H9 (cell line): ENCODE data around the gene FHIT. TPM values are rescaled to one million over a fixed set of nuclear protein-coding genes. Genes with fewer than 3 reads are reported as not detected.

Experiments used
- DNase-seq: peaks from one replicate; pipeline ENCODE4 v3.0.0-alpha.2; 2017
- H2AFZ ChIP-seq: one replicate; pipeline ENCODE4 v1.6.1; 2013; ENCODE audit warnings: mild to moderate bottlenecking, low read length, control low read depth, moderate library complexity
- H2AK5ac ChIP-seq: 2 replicates; pipeline ENCODE4 v1.6.1; 2013; ENCODE audit warnings: low read length, control low read depth, mixed read lengths; ENCODE audit not compliant: insufficient read length
- H2BK120ac ChIP-seq: one replicate; pipeline ENCODE4 v1.6.1; 2013; ENCODE audit warnings: low read depth, mild to moderate bottlenecking, low read length, control low read depth, inconsistent platforms; ENCODE audit not compliant: poor library complexity, severe bottlenecking
- H2BK12ac ChIP-seq: 2 replicates; pipeline ENCODE4 v1.6.1; 2013; ENCODE audit warnings: low read length, control low read depth, mixed read lengths, low read depth; ENCODE audit not compliant: insufficient read length
- H2BK15ac ChIP-seq: 2 replicates; pipeline ENCODE4 v1.6.1; 2013; ENCODE audit warnings: low read depth, low read length, control low read depth
- H2BK20ac ChIP-seq: one replicate; pipeline ENCODE4 v1.6.1; 2013; ENCODE audit warnings: low read depth, mild to moderate bottlenecking, low read length, control low read depth, inconsistent platforms; ENCODE audit not compliant: poor library complexity, severe bottlenecking
- H2BK5ac ChIP-seq: 2 replicates; pipeline ENCODE4 v1.6.1; 2013; ENCODE audit warnings: low read length, control low read depth, mixed read lengths; ENCODE audit not compliant: insufficient read length
- H3K14ac ChIP-seq: 2 replicates; pipeline ENCODE4 v1.6.1; 2013; ENCODE audit warnings: low read length, control low read depth; ENCODE audit not compliant: insufficient read depth
- H3K18ac ChIP-seq: 2 replicates; pipeline ENCODE4 v1.6.1; 2013; ENCODE audit warnings: low read depth, mild to moderate bottlenecking, mixed read lengths, low read length, control low read depth; ENCODE audit not compliant: insufficient read length
- H3K23ac ChIP-seq: 2 replicates; pipeline ENCODE4 v1.6.1; 2013; ENCODE audit warnings: low read length, control low read depth, mixed read lengths, low read depth; ENCODE audit not compliant: insufficient read length
- H3K23me2 ChIP-seq: 2 replicates; pipeline ENCODE4 v1.6.1; 2013; ENCODE audit warnings: low read depth, mild to moderate bottlenecking, mixed read lengths, low read length, control low read depth; ENCODE audit not compliant: insufficient read length, poor library complexity, severe bottlenecking
- H3K27ac ChIP-seq: 2 replicates; pipeline ENCODE4 v1.5.1; 2013; ENCODE audit warnings: low read length, control low read depth, mixed read lengths, low read depth; ENCODE audit not compliant: insufficient read length
- H3K27me3 ChIP-seq: 2 replicates; pipeline ENCODE4 v1.6.1; 2013; ENCODE audit warnings: low read length, control low read depth, inconsistent platforms; ENCODE audit not compliant: insufficient read depth
- H3K4ac ChIP-seq: 2 replicates; pipeline ENCODE4 v1.6.1; 2013; ENCODE audit warnings: low read depth, mild to moderate bottlenecking, control low read depth, inconsistent platforms, low read length, moderate library complexity
- H3K4me1 ChIP-seq: 2 replicates; pipeline ENCODE4 v1.6.1; 2013; ENCODE audit warnings: low read length, control low read depth, inconsistent platforms; ENCODE audit not compliant: insufficient read depth
- H3K4me2 ChIP-seq: 2 replicates; pipeline ENCODE4 v1.6.1; 2013; ENCODE audit warnings: low read length, control low read depth, mixed read lengths; ENCODE audit not compliant: insufficient read length, insufficient read depth
- H3K56ac ChIP-seq: 2 replicates; pipeline ENCODE4 v1.6.1; 2013; ENCODE audit warnings: low read depth, mild to moderate bottlenecking, mixed read lengths, low read length, control low read depth; ENCODE audit not compliant: insufficient read length
- H3K79me1 ChIP-seq: 2 replicates; pipeline ENCODE4 v1.6.1; 2013; ENCODE audit warnings: low read depth, mild to moderate bottlenecking, moderate library complexity, low read length, control low read depth, inconsistent platforms; ENCODE audit not compliant: insufficient read depth, poor library complexity, severe bottlenecking
- H3K79me2 ChIP-seq: 2 replicates; pipeline ENCODE4 v1.6.1; 2013; ENCODE audit warnings: low read length, control low read depth, inconsistent platforms; ENCODE audit not compliant: insufficient read depth
- H3K9ac ChIP-seq: 2 replicates; pipeline ENCODE4 v1.6.1; 2013; ENCODE audit warnings: low read length, control low read depth, mixed read lengths; ENCODE audit not compliant: insufficient read length; ENCODE audit errors: extremely low read depth
- H3K9me3 ChIP-seq: one replicate; pipeline ENCODE4 v1.6.1; 2013; ENCODE audit warnings: low read depth, low read length, inconsistent platforms; ENCODE audit not compliant: control insufficient read depth
- H3T11ph ChIP-seq: one replicate; pipeline ENCODE4 v1.6.1; 2013; ENCODE audit warnings: mild to moderate bottlenecking, low read length, control low read depth, inconsistent platforms
- H4K20me1 ChIP-seq: one replicate; pipeline ENCODE4 v1.6.1; 2013; ENCODE audit not compliant: control insufficient read depth, insufficient read length, insufficient read depth
- H4K5ac ChIP-seq: 2 replicates; pipeline ENCODE4 v1.6.1; 2013; ENCODE audit warnings: low read depth, mild to moderate bottlenecking, mixed read lengths, low read length, control low read depth; ENCODE audit not compliant: insufficient read length
- H4K8ac ChIP-seq: replicated peaks from 2 replicates; pipeline ENCODE4 v1.6.1; 2013; ENCODE audit warnings: low read length, control low read depth, mixed read lengths, low read depth; ENCODE audit not compliant: insufficient read length
- H4K91ac ChIP-seq: 2 replicates; pipeline ENCODE4 v1.6.1; 2013; ENCODE audit warnings: low read depth, mild to moderate bottlenecking, moderate library complexity, mixed read lengths, low read length, control low read depth; ENCODE audit not compliant: insufficient read length
- H3K27ac Mint-ChIP-seq, 3 experiments: 2 replicates in 2 of 3; 3 replicates in 1 of 3; pipeline ENCODE4 v1.8.0; 2020 to 2021; ENCODE audit warnings: mixed read lengths in 3 of 3, mild to moderate bottlenecking in 1 of 3, moderate library complexity in 1 of 3
- H3K27me3 Mint-ChIP-seq: 2 replicates; pipeline ENCODE4 v1.8.0; 2021; ENCODE audit warnings: low read depth, mild to moderate bottlenecking, moderate library complexity, mixed read lengths
- H3K36me3 Mint-ChIP-seq, 3 experiments: 2 replicates in 2 of 3; 3 replicates in 1 of 3; pipeline ENCODE4 v1.8.0; 2020 to 2021; ENCODE audit warnings: low read depth in 3 of 3, mixed read lengths in 3 of 3; ENCODE audit not compliant: insufficient read depth in 1 of 3
- H3K4me1 Mint-ChIP-seq, 2 experiments: 2 replicates each; pipeline ENCODE4 v1.8.0; 2020; ENCODE audit warnings: mixed read lengths in 2 of 2
- H3K4me3 Mint-ChIP-seq, 2 experiments: 2 replicates in 1 of 2; 3 replicates in 1 of 2; pipeline ENCODE4 v1.8.0; 2020 to 2021; ENCODE audit warnings: mild to moderate bottlenecking in 2 of 2, mixed read lengths in 2 of 2, moderate library complexity in 1 of 2
- H3K9me3 Mint-ChIP-seq, 2 experiments: 2 replicates in 1 of 2; 3 replicates in 1 of 2; pipeline ENCODE4 v1.8.0; 2020; ENCODE audit warnings: mild to moderate bottlenecking in 2 of 2, mixed read lengths in 2 of 2, moderate library complexity in 1 of 2
- CTCF ChIP-seq: fragments of 200-600 bp; sonication (generic); conservative IDR thresholded peaks from 3 replicates; pipeline ENCODE4 v1.8.0; 2021; ENCODE audit warnings: antibody characterized with exemption, mild to moderate bottlenecking
- WGBS: extraction: QIAGEN DNeasy Blood & Tissue Kit; methylation state at CpG from one replicate; pipeline ENCODE4 v1.1.7; 2013; ENCODE audit warnings: missing lambda C conversion rate, low lambda C conversion rate, mixed read lengths; ENCODE audit not compliant: insufficient read length; ENCODE audit errors: extremely low coverage; 5-methylcytosine and 5-hydroxymethylcytosine counted together
- total RNA-seq: library from RNA; stranded (reverse); gene quantifications from 2 replicates; pipeline ENCODE4 v1.2.1, GENCODE V29; 2021

Gene FHIT
- total RNA-seq, 1 experiment from 2014 or later: 3.0 TPM

- Histone ChIP-seq H2BK120ac (no peak overlapping the region), H3K27ac (no peak overlapping the region), H2BK5ac (no peak overlapping the region), H3K79me2 (no peaks in the 10 kb centered on the region), H3K9ac (no peak overlapping the region), H3K27me3 (no peaks in the 10 kb centered on the region), H2BK12ac (no peak overlapping the region), H4K8ac (no peak overlapping the region), H3K14ac (no peak overlapping the region), H3K4ac (no peak overlapping the region), H3K23me2 (no peaks in the 10 kb centered on the region), H2AFZ (no peak overlapping the region), H3K4me1 (peaks cover 6% of the 10 kb centered on the region; the same call in 1 of the 2 replicates), H4K5ac (no peak overlapping the region), H2AK5ac (no peak overlapping the region), H3K18ac (no peak overlapping the region), H3K23ac (no peak overlapping the region), H4K20me1 (no peaks in the 10 kb centered on the region), H3K4me2 (no peak overlapping the region), H3K79me1 (no peaks in the 10 kb centered on the region), H3T11ph (no peak overlapping the region), H2BK15ac (no peak overlapping the region), H2BK20ac (no peak overlapping the region), H3K56ac (no peak overlapping the region), H3K9me3 (no peaks in the 10 kb centered on the region), H4K91ac (no peak overlapping the region)
- Mint-ChIP-seq H3K4me1 (peaks cover 25 to 31% of the 10 kb centered on the region in 2 experiments), H3K27me3 (no peaks in the 10 kb centered on the region), H3K36me3 (peaks cover 11 to 14% (median 12%) of the 10 kb centered on the region in 3 experiments; a peak in 6 of 7 replicates), H3K9me3 (peaks cover 3 to 6% of the 10 kb centered on the region in 2 experiments; a peak in 3 of 5 replicates), H3K4me3 (no peak overlapping the region), H3K27ac (no peak overlapping the region)
- DNase-seq: no peak
- no CpG with 5 or more reads among the region's 3 CpGs for WGBS
- TF ChIP-seq CTCF: no peak
Observed at GRCh38 chr3:60759439-60759838, 491.8 kb downstream of the FHIT start.
